Activated T-cell treated with anti-CD3 and anti-CD28 coated beads, Interleukin-2, amount 50 U/mL, for 4 hours (primary cell): ENCODE data around the gene ERCC2. TPM values are rescaled to one million over a fixed set of nuclear protein-coding genes. Genes with fewer than 3 reads are reported as not detected.

ENCODE experiments used
- ATAC-seq, 2 donors: fragments of 200-7000 bp; cut with Tn5 transposase; one replicate each; pipeline ENCODE4 v1.10.0; 2021
- DNase-seq: peaks from one replicate; pipeline ENCODE4 v3.0.0-alpha.2; 2020
- H3K27me3 Mint-ChIP-seq: one replicate; pipeline ENCODE4 v1.8.0; 2021; ENCODE audit warnings: low read depth, mixed read lengths
- H3K36me3 Mint-ChIP-seq: one replicate; pipeline ENCODE4 v1.8.0; 2022; ENCODE audit warnings: mixed read lengths; ENCODE audit not compliant: insufficient read depth
- H3K4me1 Mint-ChIP-seq: one replicate; pipeline ENCODE4 v1.8.0; 2021; ENCODE audit warnings: low read depth, mixed read lengths
- H3K4me3 Mint-ChIP-seq: one replicate; pipeline ENCODE4 v1.8.0; 2021; ENCODE audit warnings: mild to moderate bottlenecking, moderate library complexity, mixed read lengths
- H3K9me3 Mint-ChIP-seq: one replicate; pipeline ENCODE4 v1.8.0; 2021; ENCODE audit warnings: mixed read lengths
- total RNA-seq, 3 donors: library from RNA; stranded (reverse); gene quantifications; one replicate each; pipeline ENCODE4 v1.2.1, GENCODE V29; 2021

Gene ERCC2
- total RNA-seq, 3 donors from 2014 or later: 22.2 to 23.8 (median 23.8) TPM

- Mint-ChIP-seq H3K4me1 (no peaks in the 10 kb centered on the region), H3K27me3 (no peaks in the 10 kb centered on the region), H3K4me3 (no peak overlapping the region), H3K9me3 (no peaks in the 10 kb centered on the region), H3K36me3 (peaks cover 17% of the 10 kb centered on the region)
- no peak for ATAC-seq
- no peak for DNase-seq
These were observed 17.2 kb downstream of the ERCC2 start for GRCh38 chr19:45352914-45353796.

- Mint-ChIP-seq H3K36me3 (peaks cover 17% of the 10 kb centered on the region), H3K27me3 (no peaks in the 10 kb centered on the region), H3K4me3 (no peak overlapping the region), H3K4me1 (no peaks in the 10 kb centered on the region), H3K9me3 (no peaks in the 10 kb centered on the region)
- ATAC-seq (no peak), DNase-seq (no peak)
These were observed 17.9 kb downstream of the ERCC2 start for GRCh38 chr19:45352471-45352870.

GRCh38 chr19:45352062-45352461, 18.3 kb downstream of the ERCC2 start:
- H3K9me3 Mint-ChIP-seq: no peaks in the 10 kb centered on the region
- no peak overlapping the region for H3K4me3 Mint-ChIP-seq
- DNase-seq (no peak), ATAC-seq (no peak)
- H3K4me1 Mint-ChIP-seq: no peaks in the 10 kb centered on the region
- peaks cover 17% of the 10 kb centered on the region for H3K36me3 Mint-ChIP-seq
- H3K27me3 Mint-ChIP-seq: no peaks in the 10 kb centered on the region

- Mint-ChIP-seq H3K4me1 (no peaks in the 10 kb centered on the region), H3K36me3 (peaks cover 17% of the 10 kb centered on the region), H3K27me3 (peaks cover under 1% of the 10 kb centered on the region), H3K9me3 (no peaks in the 10 kb centered on the region), H3K4me3 (no peak overlapping the region)
- ATAC-seq (no peak), DNase-seq (no peak)
These were observed 18.9 kb downstream of the ERCC2 start for GRCh38 chr19:45351401-45351952.

- H3K4me1 Mint-ChIP-seq: no peaks in the 10 kb centered on the region
- ATAC-seq (no peak), DNase-seq (no peak)
- no peaks in the 10 kb centered on the region for H3K9me3 Mint-ChIP-seq
- peaks cover 17% of the 10 kb centered on the region for H3K36me3 Mint-ChIP-seq
- no peak overlapping the region for H3K4me3 Mint-ChIP-seq
- H3K27me3 Mint-ChIP-seq: peaks cover 9% of the 10 kb centered on the region
These were observed 19.8 kb downstream of the ERCC2 start for GRCh38 chr19:45350477-45351058.

GRCh38 chr19:45349430-45349941, 20.9 kb downstream of the ERCC2 start:
- peaks cover 12% of the 10 kb centered on the region for H3K27me3 Mint-ChIP-seq
- peaks cover 13% of the 10 kb centered on the region for H3K36me3 Mint-ChIP-seq
- H3K4me3 Mint-ChIP-seq: no peak overlapping the region
- DNase-seq (no peak), ATAC-seq (no peak)
- H3K4me1 Mint-ChIP-seq: no peaks in the 10 kb centered on the region
- no peaks in the 10 kb centered on the region for H3K9me3 Mint-ChIP-seq

- DNase-seq (no peak), ATAC-seq (no peak)
- Mint-ChIP-seq H3K36me3 (peaks cover 13% of the 10 kb centered on the region), H3K4me3 (no peak overlapping the region), H3K4me1 (no peaks in the 10 kb centered on the region), H3K27me3 (peaks cover 16% of the 10 kb centered on the region), H3K9me3 (no peaks in the 10 kb centered on the region)
These were observed 21.3 kb downstream of the ERCC2 start for GRCh38 chr19:45349126-45349415.

- Mint-ChIP-seq H3K4me3 (no peak overlapping the region), H3K27me3 (peaks cover 18% of the 10 kb centered on the region), H3K36me3 (peaks cover 12% of the 10 kb centered on the region), H3K9me3 (no peaks in the 10 kb centered on the region), H3K4me1 (no peaks in the 10 kb centered on the region)
- DNase-seq (no peak), ATAC-seq (no peak)
These were observed 21.8 kb downstream of the ERCC2 start for GRCh38 chr19:45348367-45349125.

- Mint-ChIP-seq H3K4me1 (no peaks in the 10 kb centered on the region), H3K9me3 (no peaks in the 10 kb centered on the region), H3K27me3 (peaks cover 19% of the 10 kb centered on the region), H3K4me3 (no peak overlapping the region), H3K36me3 (peaks cover 6% of the 10 kb centered on the region)
- DNase-seq (no peak), ATAC-seq (no peak)
These were observed 22.6 kb downstream of the ERCC2 start for GRCh38 chr19:45347570-45348366.

- Mint-ChIP-seq H3K4me3 (no peak overlapping the region), H3K4me1 (no peaks in the 10 kb centered on the region), H3K27me3 (peaks cover 19% of the 10 kb centered on the region), H3K36me3 (peaks cover 6% of the 10 kb centered on the region), H3K9me3 (no peaks in the 10 kb centered on the region)
- no peak for ATAC-seq
- no peak for DNase-seq
These were observed 23.9 kb downstream of the ERCC2 start for GRCh38 chr19:45346449-45346848.

GRCh38 chr19:45345506-45345860, 24.9 kb downstream of the ERCC2 start:
- Mint-ChIP-seq H3K36me3 (no peaks in the 10 kb centered on the region), H3K4me3 (no peak overlapping the region), H3K4me1 (no peaks in the 10 kb centered on the region), H3K27me3 (peaks cover 19% of the 10 kb centered on the region), H3K9me3 (no peaks in the 10 kb centered on the region)
- ATAC-seq (no peak), DNase-seq (no peak)

GRCh38 chr19:45344621-45345505, 25.5 kb downstream of the ERCC2 start:
- no peaks in the 10 kb centered on the region for H3K9me3 Mint-ChIP-seq
- H3K36me3 Mint-ChIP-seq: no peaks in the 10 kb centered on the region
- DNase-seq: no peak
- ATAC-seq: no peak
- H3K27me3 Mint-ChIP-seq: peaks cover 25% of the 10 kb centered on the region
- H3K4me3 Mint-ChIP-seq: no peak overlapping the region
- H3K4me1 Mint-ChIP-seq: peaks cover 4% of the 10 kb centered on the region

GRCh38 chr19:45342911-45343310, 27.5 kb downstream of the ERCC2 start:
- peaks cover 4% of the 10 kb centered on the region for H3K4me1 Mint-ChIP-seq
- DNase-seq: no peak
- H3K4me3 Mint-ChIP-seq: no peak overlapping the region
- H3K36me3 Mint-ChIP-seq: no peaks in the 10 kb centered on the region
- peaks cover 38% of the 10 kb centered on the region for H3K27me3 Mint-ChIP-seq
- H3K9me3 Mint-ChIP-seq: no peaks in the 10 kb centered on the region
- no peak for ATAC-seq
